HG02885 (cell line): ENCODE measurements around the gene ZFYVE28.
"Not testable (repeated sequence)": the region's sequence is repeated elsewhere in the genome, so short reads cannot be mapped to it uniquely, and the experiment has no call there.

Source experiments
- ATAC-seq: cut with Tn5 transposase; IDR thresholded peaks from one replicate; pipeline ENCODE4 v1.9.1; 2021; ENCODE audit warnings: mild to moderate bottlenecking; ENCODE audit not compliant: unreplicated experiment, poor library complexity

The ZFYVE28 gene

DNA sequence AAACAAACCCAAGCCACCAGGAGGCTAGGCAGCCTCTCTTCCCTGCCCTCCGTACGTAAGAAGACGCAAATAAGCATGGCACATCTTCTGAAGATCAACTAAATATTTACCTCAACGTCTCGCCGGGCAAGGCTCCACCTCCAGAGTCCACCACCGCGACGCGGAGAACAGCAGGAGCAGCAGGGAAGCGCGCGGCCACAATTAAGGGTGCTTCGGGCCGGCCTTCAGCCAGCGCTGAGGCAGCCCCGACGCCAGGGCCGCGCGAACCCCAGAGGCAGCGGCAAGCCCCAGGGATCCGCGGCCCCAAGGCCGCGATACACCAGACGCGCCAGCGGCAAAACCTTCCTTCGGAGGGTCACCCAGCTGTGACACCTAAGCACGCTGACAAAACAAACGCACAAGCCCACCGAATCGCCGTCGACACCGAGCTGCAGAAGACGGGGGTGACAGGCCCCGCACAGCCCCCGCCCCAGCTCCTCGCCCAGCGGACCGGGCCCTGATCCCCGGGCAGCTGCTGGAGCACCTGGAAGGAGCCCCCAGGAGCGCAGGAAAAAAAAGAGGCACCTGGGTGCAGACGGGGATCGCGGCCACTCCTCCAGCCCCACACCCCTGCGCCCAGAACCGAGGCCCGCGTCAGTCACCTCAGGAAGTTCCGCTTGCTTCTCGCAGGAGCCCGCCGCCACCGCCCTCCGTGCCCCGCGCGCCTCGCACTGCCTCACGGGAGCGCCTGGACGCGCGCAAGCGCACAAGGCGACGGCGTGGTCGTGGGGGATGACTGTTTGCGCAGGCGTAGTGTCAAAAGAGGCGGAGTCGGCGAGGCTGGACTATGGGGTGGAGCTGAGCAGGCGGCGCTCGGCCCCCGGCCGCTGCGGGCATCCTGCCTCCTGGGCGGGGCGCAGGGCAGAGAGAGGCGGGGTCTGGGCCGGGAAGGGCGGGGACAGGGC, 176.8 kb downstream of the ZFYVE28 start, which contains the start of the genes HAUS3 and POLN:
Gene HAUS3 (minus strand): TSS at position 712 of the 944 bp plus-strand sequence. CDS start 1,175 bp downstream, outside the sequence.
Gene POLN (minus strand): TSS at position 712 of the 944 bp plus-strand sequence. CDS start 12,890 bp downstream, outside the sequence.
- ATAC-seq, result peak; percentile 90

DNA sequence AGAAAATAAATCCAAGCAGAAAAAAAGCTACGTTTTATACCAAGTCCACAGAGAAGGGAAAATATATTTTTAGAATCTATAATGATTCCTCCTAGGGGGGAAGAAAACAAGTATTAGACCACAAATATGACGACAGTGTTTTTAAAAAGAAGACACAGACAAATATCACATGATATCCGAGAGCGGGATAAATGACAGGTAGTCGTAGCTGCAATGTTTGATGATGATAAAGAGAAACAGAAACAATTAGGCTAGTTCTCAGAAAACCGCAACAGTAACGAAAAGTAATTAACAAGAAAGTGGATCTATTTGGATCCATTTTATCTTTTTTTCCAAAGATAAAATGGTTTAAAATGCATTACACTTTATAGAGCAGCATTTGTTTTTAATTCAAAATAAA, 177.4 kb downstream of the ZFYVE28 start:
- ATAC-seq, result no peak

DNA sequence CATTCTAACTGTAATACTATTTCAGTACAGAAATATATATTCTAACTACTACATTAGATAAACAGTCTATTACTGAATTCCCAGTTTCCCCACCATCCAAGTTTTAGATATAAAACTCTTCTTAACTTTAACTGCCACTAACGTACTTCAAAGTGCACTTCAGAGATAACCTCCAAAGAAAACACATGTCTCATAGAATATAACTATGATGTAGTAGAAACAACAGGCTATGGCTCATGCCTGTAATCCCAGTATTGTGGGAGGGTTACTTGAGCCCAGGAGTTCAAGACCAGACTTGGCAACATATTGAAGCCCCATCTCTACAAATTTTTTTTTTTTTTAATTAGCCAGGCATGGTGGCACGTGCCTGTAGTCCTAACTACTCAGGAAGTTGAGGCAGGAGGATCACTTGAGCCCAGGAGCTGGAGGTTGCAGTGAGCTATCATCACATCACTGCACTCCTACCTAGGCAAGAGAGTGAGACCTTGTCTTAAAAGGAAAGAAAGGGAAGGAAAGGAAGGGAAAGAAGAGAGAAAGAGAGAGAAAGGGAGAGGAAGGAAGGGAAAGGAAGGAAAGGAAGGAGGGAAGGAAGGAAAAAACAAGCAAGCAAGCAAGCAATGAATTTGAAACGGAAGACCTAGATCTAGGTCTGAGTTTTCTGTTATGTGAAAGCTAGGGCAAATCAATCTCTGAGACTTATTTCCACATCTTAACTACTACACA, 181.3 kb downstream of the ZFYVE28 start:
- ATAC-seq, result no peak

DNA sequence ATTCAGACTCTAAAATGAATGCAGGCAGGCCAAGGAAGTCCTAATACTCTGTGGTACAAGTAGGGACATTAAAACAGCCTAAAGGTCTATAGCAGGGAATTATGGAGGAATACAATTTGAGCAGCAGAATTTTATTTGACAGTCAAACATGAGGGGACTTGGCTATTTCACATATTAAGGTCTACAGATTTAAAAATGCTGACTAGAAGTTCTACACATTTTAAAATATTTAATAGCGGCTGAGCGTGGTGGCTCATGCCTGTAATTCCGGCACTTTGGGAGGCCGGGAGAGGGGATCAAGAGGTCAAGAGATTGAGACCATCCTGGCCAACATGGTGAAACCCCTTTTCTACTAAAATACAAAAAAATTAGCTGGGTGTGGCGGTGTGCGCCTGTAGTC, 187.4 kb downstream of the ZFYVE28 start:
- ATAC-seq, result no peak

DNA sequence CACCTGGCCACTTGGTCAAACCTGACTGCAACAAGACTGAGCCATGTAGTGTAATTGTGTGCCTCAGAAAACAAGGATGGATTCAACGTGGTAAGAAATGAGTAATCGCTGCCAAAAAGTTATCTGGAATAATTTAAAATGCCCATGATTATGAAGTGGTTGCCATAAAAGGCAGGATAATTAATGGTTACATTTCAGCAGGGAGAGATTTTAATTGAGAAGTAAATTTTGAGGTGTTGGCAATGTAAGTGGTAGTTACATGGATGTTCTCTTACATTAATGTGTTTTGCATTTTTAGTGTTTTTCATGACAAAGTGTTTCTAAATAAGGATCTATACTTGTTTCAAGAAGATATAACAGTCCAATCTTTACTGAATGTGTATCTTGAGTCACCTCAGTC, 192.2 kb downstream of the ZFYVE28 start:
- ATAC-seq, result no peak

DNA sequence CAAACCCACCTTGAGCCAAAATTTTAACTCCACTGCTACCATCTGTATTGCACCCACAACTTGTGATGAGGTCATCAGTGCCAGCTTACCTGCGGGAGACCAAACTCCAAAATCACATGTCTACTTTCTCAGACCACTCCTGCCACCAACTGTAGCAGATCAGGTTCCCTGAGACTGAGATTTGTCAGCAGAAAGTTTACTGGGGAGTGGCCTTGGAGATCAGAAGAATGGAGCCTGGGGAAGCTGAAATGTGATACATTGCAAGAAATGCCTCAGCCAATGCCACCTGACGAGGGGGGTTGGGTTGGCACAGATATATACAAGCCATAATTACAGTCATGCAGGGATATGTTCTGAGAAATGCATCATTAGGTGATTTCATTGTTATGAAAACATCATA, 195.6 kb downstream of the ZFYVE28 start:
- ATAC-seq, result no peak

DNA sequence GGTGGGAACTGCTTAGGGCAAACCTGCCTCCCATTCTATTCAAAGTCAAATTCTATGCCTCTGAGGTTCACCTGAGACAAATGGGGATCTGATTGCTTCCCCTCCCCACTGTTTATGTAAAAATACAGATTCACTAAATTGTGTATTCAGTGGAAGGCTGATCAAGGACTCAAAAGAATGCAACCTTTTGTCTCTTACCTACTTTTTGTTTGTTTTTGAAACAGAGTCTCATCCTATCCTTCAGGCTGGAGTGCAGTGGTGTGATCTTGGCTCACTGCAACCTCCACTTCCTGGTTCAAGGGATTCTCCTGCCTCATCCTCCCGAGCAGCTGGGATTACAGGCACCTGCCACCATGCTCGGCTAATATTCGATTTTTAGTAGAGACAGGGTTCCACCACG, 197.1 kb downstream of the ZFYVE28 start:
- ATAC-seq, result not testable (repeated sequence)

DNA sequence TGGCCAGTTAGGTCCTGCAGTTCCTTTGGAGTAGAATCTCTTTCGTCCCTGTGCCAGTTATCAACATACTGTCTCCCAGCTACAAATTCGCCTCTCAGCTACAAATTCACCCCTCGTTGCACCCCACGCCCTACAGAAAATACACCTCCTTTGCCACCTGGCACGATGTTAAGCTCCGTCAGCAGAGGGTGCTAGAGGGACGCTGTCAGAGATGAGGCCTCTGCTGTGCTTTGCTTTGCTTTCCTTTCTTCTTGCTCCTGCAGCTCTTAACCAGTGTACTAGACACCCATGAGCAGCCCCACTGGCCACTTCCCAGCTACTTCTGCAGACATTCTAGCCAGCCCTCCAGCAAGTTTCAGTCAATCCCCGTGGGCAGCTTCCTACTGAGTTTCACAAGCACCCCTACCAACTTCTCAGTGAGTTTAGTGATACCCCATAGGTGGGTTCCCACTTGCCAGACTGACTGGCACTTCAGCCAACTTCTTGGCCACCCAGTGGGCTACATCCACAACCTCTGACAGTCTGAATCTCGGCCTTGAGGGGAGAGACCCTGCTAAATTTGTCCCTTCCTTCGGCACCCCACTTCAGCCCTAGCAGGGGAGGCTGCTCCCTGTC, 198.3 kb downstream of the ZFYVE28 start:
- no peak for ATAC-seq
